GM21786 (cell line): ENCODE data around the gene PIK3IP1.
"Not testable (repeated sequence)": the region's sequence is repeated elsewhere in the genome, so short reads cannot be mapped to it uniquely, and the experiment has no call there.

Experiments
- ATAC-seq: cut with Tn5 transposase; IDR thresholded peaks from one replicate; pipeline ENCODE4 v1.9.1; 2021; ENCODE audit not compliant: unreplicated experiment

PIK3IP1 gene

GRCh38 chr22:31292236-31292989 lies at the start of gene PIK3IP1:
TSS of gene PIK3IP1 (minus strand) at chr22:31292488. CDS start at chr22:31292344, 144 bp downstream.
- no peak for ATAC-seq

GRCh38 chr22:31341386-31342088 lies 49.2 kb upstream of the PIK3IP1 start:
- ATAC-seq = no peak

DNA sequence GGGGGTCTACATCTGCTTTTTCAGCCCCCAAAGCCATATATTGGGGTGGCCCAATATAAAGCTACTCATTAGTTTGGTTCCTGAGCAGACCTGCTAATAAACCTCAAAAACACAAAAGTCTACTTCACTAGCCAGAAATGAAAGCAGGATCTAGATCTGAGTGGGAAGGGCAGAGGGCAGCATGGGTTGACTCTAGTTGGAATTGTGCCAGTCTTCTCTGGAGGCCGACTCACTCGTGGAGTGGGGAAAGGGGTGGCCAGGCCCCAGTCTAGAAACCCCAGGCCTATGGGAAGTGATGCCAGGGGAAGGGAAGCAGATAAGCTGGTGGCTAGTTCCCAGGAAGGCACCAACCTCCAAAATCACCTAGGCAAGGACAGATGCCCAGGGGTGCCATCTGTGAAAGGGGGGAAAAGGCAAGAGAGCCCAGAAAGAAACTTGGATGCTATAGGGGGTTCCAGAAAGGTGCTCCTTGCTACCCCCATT lies 48.5 kb upstream of the PIK3IP1 start:
- ATAC-seq = no peak

DNA sequence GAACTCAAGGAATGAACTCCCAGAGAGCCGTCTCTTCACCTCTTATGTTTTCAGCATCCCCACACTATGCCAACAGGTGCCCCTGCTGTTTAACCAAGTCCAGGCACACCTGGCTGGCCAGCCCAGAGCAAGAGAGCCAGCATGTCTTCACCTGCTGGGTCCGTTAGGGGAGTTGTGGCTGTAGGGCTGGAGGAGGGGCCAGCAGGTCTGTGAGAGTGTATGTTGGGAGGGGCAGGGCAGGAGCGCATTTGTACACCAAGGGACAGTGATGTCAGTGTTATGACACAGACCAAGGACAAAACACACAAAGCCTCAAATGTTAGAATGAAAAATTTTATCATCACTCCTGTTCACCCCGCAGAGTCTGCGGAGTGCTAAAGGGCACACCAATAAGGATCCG lies 48.1 kb upstream of the PIK3IP1 start:
- ATAC-seq = no peak

DNA sequence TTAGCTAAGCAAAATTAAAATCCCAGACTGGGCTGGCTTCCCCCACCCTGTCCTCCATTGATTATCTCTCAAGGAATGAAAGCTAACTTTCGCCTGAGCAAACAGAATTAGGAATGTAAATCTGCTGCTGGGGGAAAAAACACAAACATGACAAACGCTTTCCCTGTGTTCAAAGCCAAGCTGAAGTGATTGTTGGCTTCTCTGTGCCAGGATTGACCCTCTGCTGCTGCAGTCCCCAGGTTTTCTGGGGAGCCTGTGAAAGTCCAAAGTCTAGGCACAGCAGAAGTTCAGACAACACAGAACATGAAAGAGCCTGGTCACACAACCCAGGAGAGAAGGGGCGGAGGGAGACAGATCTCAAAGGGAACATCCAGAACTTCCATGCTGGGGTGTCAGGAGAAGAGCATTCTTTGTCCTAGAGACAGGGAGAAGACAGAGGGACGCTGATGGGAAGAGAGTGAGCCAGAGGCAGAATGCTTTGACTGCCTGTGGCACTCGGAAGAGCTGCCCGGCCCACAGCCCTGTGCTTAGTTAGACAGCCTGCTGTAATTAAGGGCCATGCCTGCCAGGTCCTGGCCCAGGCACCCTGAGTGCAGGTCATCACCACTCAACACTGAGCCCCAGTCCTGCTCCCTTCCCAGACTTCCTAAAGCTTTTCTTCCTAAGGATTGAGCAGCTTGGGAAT lies 47.0 kb upstream of the PIK3IP1 start:
- no peak for ATAC-seq

DNA sequence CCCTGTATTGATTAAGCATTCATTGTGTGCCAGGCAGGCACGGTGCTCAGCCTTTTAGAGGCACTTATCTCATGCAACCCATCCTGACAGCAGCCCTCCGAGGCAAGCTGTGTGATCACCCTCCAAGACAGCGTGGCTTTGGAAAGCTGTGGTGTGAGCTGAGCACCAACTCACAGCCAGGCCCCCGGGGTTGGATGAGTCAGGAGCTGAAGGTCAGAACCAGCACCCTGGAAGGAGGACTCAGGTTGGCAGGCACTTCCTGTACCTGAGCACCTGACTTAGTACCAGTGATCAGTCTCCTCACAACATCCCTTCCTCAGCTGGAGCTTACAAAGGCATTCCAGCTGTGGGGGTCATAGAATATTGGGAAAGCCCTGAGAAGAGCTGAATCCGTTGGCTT lies 44.9 kb upstream of the PIK3IP1 start:
- no peak for ATAC-seq

DNA sequence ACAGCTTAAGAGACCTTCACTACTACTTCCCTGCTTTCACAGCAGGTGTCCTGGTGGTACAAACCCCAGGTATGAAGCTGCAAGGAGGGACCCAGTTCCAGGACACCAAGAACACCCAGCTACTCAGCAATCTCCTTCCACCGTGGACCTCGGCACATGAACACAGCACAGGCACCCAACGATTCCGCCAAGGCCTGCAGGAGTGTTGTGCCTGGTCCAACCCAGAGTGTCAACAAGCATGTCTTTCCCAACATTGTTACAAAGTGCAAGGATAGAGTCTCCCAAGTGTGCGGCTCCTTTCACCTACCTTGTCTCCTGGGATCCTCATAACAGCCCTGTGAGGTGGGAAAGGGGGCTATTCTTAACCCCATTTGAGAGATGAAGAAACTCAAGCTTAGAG lies 42.0 kb upstream of the PIK3IP1 start:
- ATAC-seq = no peak

- ATAC-seq = no peak
Observed at GRCh38 chr22:31333641-31334040, 41.4 kb upstream of the PIK3IP1 start.

DNA sequence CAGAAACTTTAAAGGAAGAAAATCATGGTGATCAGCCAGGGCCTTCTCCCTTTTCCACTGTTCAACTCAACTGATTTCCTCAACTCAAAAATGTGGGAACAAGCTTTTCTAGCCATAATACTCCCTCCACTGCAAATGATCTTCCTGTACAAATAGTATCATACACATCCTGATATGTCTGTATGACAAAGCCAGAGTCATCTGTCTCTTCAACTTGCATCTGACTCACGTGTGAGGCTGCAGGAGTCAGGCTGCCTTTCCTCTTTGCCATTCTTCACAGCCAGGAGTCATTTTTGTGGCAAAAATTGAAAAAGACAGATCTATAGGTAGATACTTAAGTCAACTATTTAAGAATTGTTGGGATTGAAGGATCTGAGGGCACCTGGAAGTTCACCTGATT lies 40.6 kb upstream of the PIK3IP1 start:
- ATAC-seq = no peak

GRCh38 chr22:31332010-31332409 lies 39.7 kb upstream of the PIK3IP1 start:
- no peak for ATAC-seq

GRCh38 chr22:31329453-31330215 lies 37.3 kb upstream of the PIK3IP1 start:
- ATAC-seq = no peak

- ATAC-seq = no peak
Observed at GRCh38 chr22:31329029-31329428, 36.7 kb upstream of the PIK3IP1 start.

DNA sequence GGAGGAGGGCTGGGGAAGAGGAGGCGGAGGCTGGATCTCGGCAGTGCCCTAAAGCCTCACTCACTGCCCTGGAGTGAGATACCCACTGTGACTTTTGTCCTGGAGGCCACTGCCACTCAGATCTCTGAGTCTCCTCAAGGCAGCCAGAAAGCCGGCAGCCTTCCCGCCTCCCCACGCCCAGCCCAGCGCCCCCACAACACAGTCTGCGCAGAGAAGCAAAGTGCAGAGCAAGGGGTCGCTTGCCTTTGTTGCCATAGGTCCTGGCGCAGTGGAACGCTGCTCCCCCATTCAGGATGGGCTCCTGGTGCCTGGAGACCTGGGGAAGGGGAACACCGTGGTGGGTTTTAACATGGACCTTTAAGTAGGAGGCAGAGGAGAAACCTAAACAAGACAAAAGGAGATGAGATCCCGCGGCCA lies 36.3 kb upstream of the PIK3IP1 start:
- ATAC-seq = no peak

DNA sequence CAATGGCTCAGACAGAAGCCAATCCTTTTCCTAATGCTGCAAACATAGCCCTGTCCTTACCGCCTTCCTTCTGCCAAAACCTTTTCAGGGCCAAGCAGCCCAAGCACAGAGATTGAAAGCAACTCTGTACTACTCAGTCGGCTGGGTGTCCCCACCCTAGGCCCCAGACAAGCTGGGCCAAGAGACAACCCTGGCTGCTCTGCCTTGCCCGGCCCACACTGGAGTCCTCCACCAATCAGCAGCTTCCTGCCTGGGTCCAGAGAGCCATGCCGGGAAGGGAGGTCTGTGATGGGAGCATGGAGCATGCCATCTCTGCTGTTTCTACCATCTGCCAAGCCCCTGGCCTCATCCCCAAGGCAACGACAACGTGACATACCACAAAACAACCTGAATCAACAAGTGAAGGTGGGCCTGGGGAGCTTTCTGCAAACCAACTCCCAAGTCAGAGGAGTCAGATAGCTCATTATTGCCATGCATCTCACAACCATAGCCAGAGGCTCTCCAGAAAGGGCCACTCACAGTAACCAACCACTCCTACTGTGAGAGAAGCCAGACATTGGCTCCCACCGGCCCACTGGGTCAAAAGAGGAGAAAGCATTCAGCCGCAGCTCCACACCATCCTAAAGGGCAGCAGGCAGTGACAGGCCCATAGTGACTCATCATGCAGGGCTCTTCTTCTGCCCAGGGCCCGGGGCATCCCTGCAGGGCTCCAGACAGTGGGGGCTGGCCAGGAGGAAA lies 35.7 kb upstream of the PIK3IP1 start:
- no peak for ATAC-seq

DNA sequence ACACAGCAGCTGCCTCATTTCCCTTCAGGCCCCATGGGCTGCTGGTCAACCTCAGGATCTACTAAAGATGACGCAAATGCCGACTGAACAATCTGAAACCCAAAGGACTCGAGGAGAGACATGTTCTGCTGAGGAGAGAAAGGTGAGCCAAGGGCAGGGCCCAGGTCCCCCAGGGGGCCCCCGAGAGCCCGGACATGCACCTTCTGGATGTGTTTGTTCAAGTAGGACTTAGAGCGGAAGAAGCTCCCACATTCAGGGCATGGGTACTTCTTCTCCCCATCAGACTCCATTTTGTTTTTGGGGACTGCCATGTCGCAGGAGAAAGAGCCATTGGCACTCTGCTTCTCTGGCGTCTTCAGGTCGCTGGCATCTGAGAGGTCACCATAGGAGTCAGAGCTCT lies 34.6 kb upstream of the PIK3IP1 start:
- ATAC-seq = no peak

- no peak for ATAC-seq
Observed at GRCh38 chr22:31323578-31324550, 31.6 kb upstream of the PIK3IP1 start.

GRCh38 chr22:31321421-31321820 lies 29.1 kb upstream of the PIK3IP1 start:
- ATAC-seq = no peak

GRCh38 chr22:31314220-31314619 lies 21.9 kb upstream of the PIK3IP1 start:
- not testable (repeated sequence) for ATAC-seq
